NCI-H2081 treated with DMSO at 0.1 percent for 48 hours (cell line): Measurements from ENCODE around the gene ACADSB.

ENCODE experiments used
- DNase-seq: peaks from one replicate; lab custom pipeline; 2025; lab: John Stamatoyannopoulos, UW

ACADSB gene

GRCh38 chr10:123100030-123100762 is 91.4 kb downstream of the ACADSB start:
- DNase-seq, result no peak

- DNase-seq, result no peak
These were observed 93.1 kb downstream of the ACADSB start for GRCh38 chr10:123101872-123102271.

- no peak for DNase-seq
These were observed 93.9 kb downstream of the ACADSB start for GRCh38 chr10:123102673-123103072.

- DNase-seq, result no peak
These were observed 95.1 kb downstream of the ACADSB start for GRCh38 chr10:123103944-123104343.
